A172 (cell line): ENCODE data around the gene HHATL. TPM values are rescaled to one million over a fixed set of nuclear protein-coding genes. Genes with fewer than 3 reads are reported as not detected.

ENCODE experiments used
- DNase-seq: peaks from one replicate; pipeline ENCODE4 v3.0.0-alpha.2; 2015; ENCODE audit warnings: low spot score
- total RNA-seq: library from RNA; depleted of rRNA; stranded (reverse); fragments of >200 nt; shearing (Covaris generic); gene quantifications from 2 replicates; pipeline ENCODE4 v1.2.3, GENCODE V29; 2014

The HHATL gene
- total RNA-seq, 1 experiment from 2014 or later = not detected

- no peak for DNase-seq
Measured at GRCh38 chr3:42712688-42713372, 10.2 kb upstream of the HHATL start.

DNA sequence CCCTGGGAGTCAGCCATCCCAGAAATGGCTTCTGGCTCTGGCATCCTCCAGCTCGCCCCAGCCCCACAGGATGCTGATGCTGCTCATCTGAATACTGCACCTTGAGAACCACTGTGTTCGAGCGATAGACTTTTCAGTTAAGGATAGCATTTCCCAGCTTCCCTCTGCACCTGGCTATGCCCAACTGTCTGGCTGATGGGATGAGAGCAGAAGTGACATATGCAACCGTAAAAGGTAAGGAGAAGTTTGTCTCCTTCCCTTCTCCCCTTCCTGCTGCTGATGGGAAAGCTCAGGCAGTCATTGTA, 9.7 kb upstream of the HHATL start:
- DNase-seq = no peak

GRCh38 chr3:42711491-42712343, 9.1 kb upstream of the HHATL start:
- no peak for DNase-seq

DNA sequence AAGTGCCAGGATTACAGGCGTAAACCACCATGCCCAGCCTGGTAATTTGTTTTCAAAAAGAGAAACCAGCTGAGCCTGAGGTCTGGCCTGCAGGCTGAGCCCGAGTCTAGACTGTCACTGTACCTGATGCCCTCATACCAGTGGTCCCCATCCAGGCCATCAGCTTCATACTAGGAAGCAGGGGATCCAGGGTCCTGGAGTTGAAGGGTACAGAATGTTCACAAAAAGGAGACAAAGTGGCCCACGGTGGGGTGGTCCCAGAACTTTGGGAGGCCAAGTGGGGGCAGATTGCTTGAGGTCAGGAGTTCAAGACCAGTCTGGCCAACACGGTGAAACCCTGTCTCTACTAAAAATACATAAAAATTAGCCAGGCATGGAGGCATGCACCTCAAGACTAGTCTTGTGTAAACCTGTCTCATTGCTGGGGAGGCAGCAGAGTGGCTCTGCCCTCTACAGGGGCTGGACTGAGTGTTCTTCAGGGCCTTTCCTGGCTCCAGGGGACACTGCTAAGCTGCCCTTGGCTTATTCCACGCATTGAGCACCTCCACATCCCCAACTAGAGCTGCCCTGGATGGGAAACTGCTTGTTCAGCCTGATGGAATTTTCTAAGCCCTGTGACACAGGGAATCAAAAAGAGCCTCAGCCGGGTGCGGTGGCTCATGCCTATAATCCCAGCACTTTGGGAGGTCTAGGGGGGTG, 7.9 kb upstream of the HHATL start:
- no peak for DNase-seq

GRCh38 chr3:42709621-42710020, 7.0 kb upstream of the HHATL start:
- DNase-seq = no peak

DNA sequence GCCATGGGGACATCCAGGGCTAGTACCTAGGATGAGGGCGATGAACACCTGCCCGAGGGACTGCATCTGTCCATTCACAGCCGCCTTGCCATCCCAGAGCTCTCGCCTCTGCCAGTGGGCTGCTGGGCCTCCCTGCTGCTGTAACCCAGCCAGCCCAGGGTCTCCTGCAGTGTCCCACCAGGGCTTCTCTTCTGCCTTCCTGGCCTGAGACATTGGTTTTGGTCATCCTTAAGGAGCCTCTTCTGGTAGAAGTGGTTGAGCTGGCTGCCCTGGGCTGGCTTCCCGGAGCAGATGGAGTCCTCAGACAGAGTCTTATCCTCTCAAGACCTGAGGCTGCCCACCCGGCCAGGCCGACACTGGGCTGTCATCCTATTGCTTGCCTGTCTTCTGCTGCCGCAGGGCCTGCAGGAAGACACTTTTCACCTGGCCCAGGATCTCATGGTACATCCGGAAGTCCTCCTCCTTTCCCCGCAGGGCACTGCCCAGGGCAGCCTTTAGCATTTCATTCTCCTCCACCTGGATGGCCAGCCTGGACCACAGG, 6.1 kb upstream of the HHATL start:
- DNase-seq = no peak

DNA sequence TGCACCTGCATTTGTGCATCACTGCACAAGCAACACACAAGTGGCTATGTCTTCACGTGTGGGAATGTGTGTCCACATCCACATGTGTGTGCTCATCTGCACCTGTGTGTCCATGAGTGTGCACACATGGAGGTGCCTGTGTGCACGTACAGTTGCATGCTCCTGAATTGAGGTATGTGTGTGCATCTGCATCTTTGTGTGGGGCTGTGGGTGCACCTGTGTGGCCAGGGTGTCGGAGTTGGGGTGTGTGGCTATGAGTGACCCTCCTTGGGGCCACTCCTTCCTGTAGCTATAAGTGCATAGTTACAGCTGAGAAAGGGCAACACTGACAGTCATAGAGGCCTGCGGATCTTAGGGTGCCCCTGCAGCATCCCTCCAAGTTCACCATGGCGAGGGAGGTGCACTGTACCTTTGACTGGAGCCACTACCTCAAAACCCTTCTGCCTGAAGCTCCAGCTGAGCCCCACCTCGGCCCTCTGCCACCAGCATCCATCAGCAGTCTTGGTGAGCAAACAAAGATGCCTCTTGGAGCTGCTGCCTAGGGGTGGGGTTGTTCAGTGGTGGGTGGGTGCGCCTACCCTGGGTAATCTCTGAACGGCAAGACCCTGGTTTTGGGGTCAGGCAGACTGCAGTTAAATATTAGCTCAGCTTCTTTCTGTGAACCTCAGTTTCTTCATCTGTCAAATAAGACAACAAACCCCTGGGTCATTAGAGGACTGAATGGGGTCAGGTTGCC, 5.2 kb upstream of the HHATL start:
- no peak for DNase-seq

- no peak for DNase-seq
Measured at GRCh38 chr3:42706721-42707619, 4.4 kb upstream of the HHATL start.

DNA sequence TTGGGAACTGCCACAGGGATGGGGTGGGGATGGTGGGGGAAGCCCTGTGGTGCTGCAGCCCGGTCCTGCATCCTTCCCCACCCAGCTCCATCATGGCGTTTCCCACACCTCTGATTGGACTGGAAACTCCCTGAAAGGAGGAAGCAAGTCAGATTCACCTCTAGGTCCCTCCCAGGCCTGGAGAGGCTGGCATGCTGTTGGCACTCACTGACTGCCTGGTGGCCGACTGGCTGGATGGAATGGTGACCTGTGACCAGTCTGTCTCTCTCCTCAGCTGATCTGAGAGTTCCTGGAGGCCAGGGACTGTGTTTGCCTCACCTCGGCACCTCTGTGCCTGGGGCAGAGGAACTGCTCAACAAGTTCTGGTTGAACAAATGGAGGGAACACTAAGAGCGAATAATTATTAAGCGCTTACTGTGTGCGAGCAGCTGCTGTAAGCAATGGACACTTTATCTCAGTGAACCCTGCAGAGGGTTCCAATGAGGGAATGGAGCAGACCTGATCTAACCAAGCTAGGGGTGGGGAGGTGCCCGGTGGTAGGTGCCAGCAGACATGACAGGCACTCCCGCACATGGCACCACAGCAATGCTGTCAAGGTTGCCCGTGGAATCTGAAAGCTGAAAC, 3.5 kb upstream of the HHATL start:
- DNase-seq = no peak

DNA sequence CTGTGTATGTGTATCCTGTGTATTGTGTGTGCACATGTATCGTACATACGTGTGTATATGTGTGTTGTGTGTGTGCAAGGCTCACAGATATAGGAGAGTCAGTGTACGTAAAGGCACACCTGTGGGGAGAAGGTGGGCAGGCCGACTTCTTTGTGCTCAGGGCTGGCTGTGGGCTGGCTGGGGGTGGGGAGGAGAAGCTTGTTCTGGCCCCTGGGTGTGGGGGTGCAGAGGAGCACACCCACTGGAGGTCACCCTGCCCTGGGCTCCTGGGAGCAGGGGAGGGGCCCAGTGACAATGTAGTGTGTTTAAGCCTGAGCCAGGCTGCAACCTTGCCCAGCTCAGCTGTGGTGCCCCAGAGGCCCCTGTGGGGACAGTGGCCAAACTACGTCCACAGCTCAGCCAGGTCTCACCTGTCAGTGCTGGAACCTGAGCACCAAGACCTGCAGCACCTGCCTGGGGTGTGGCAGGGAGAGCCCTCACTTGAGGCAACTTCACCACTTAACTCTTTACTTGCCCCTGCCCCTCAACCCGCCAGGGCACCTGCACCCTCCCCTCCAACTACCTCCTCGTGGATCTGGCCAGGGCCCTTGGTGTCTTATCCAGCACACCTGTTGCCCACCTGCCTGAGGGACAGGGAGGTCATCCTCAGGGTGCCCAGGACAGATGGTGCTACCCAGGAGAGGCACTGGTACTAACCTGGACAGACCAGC, 2.6 kb upstream of the HHATL start:
- DNase-seq = no peak

DNA sequence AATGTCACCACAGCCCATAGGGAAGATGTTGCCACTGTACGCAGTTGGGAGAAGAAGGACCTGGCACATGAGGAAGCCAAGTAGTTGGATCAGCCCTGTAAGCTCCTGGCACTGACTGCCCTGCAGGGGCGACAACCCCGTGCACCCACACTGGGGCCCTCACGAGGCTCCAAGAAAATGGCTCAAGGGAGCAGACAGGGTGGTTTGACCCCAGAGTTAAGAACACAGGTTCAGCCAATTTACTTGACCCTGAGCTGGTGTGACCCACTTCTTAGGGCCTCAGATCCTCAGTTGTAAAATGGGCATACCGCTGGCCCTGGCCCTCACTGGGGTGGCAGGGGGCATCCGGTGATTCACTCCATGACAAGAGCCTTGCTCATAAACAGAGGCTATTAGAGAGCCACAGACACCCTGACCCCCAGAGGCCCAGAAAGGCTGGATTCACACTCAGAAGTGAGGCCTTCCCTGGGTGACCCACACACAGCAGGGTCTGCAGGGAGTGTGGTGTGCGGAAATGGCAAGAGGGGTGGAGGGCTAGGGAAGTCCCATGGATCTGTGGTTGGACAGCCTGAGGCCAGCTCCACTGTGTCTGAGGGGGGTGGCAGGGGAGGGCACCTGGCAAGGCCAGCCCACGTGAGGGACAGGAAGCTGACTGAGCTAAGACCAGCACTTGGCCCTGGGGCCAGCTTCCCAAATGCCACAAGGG, 1.7 kb upstream of the HHATL start:
- peak; percentile 35 for DNase-seq

GRCh38 chr3:42703695-42704025, 1.1 kb upstream of the HHATL start:
- no peak for DNase-seq

DNA sequence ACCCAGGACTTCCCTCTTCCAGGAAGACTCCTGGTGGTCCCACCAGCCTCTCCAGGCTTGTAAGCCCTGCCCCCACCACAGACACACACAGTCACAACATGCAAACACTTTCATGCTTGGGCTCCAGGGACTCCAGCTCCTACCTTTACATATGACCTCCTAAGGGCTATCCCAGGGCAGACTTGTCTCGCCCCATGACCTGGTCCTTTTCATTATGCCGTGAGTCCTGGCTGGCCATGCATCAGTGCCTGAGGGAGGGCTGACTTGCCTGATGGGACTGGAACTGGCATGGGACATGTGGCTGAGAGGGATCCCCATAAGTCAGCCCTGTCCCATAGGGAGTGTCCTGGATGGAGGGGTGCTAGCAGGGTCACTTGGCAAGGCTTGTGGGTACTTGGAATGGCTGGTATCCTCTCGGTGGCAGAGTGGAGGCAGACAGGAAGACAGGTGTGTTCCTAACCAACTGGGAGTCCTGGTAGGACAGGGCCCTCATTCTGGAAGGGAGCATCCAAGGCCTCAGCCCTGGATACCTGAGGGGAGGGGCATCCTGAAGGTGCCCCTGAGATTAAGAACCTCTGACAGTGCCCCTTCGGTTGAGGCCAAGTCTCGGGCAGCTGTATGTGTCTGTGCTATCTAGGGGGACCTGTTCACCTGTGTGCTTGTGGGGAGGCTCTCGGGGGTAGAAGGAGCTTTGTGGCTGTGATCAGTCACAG, 540 bp upstream of the HHATL start:
- no peak for DNase-seq

DNA sequence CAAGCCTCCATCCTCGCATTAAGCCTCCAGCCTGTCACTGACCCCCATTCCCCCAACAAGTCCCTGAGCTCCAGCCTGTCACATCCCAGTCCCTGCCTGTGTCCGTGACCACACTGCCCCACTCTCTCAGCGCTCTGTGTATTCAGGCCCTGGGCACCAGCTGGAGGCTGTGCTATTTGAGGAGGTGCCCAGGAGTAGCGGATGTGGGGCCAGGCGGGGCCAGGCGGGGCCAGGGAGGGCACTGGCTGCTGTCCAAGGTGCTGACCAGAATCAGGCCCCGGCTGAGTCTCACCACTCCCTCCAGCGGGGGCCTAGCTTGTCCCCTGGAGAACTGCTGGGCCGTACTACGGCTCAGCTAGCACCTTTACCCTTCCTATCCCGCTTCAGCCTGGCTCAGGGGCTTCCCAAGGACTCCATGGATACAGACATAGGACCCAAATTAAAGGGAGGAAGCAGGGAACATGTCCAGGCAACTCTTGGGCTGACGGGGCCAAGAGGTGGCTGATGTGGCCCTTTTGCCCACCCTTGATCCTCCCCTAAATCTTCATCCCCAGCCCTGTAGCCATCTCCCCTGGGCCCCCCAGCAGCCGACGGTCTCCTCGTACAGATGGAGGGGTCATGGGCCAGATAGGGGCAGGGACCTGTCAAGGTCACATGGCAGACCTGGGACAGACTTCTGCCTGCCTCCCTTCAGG, 1.1 kb downstream of the HHATL start:
- DNase-seq = peak; percentile 49

GRCh38 chr3:42700366-42701288, 2.0 kb downstream of the HHATL start:
- DNase-seq = no peak

DNA sequence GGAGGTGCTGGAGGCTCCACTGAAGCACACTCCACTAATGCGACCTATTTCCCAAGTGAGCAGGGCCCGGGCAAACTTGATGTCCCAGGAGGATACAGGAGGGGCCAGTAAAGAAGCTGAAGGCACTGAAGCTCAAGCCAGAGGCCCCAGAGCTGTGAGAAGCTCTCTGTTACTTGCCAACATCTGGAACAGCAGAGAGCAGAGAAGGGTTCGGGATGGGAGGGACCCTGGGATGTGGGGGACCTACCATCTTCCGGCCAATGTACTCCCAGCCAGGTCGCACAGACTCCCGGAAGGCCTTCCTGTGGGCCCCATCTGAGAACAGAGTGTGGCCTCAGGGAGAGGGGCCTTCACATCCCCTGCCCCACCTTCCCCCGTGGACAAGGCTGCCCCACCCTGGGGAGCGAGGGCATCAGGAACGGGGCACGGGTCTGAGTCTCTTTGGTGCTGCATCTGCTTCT, 3.1 kb downstream of the HHATL start:
- DNase-seq = no peak

GRCh38 chr3:42698911-42699230, 3.7 kb downstream of the HHATL start:
- no peak for DNase-seq
